GM06990 (cell line): ENCODE results near the gene HOXD8.

Source experiments
- DNase-seq: peaks from one replicate; pipeline ENCODE4 v3.0.0-alpha.2; 2011; ENCODE audit not compliant: insufficient read length; ENCODE audit errors: extremely low read depth
- H3K27me3 ChIP-seq: replicated peaks from 2 replicates; pipeline ENCODE4 v1.6.0; 2011; ENCODE audit warnings: low read length; ENCODE audit not compliant: control insufficient read depth, insufficient read depth
- H3K36me3 ChIP-seq: 2 replicates; pipeline ENCODE4 v1.5.1; 2011; ENCODE audit warnings: low read length; ENCODE audit not compliant: control insufficient read depth, insufficient read depth
- H3K4me3 ChIP-seq: replicated peaks from 2 replicates; pipeline ENCODE4 v1.5.1; 2011; ENCODE audit warnings: low read depth, mild to moderate bottlenecking, control low read depth, low read length
- TF ChIP-seq, protein P1 (sequence below): IDR thresholded peaks from 2 replicates; pipeline ENCODE4 v1.5.1; 2011; ENCODE audit warnings: low read length, control low read depth, mild to moderate bottlenecking, inconsistent platforms; ENCODE audit not compliant: insufficient read depth, poor library complexity, severe bottlenecking

HOXD8 gene

DNA sequence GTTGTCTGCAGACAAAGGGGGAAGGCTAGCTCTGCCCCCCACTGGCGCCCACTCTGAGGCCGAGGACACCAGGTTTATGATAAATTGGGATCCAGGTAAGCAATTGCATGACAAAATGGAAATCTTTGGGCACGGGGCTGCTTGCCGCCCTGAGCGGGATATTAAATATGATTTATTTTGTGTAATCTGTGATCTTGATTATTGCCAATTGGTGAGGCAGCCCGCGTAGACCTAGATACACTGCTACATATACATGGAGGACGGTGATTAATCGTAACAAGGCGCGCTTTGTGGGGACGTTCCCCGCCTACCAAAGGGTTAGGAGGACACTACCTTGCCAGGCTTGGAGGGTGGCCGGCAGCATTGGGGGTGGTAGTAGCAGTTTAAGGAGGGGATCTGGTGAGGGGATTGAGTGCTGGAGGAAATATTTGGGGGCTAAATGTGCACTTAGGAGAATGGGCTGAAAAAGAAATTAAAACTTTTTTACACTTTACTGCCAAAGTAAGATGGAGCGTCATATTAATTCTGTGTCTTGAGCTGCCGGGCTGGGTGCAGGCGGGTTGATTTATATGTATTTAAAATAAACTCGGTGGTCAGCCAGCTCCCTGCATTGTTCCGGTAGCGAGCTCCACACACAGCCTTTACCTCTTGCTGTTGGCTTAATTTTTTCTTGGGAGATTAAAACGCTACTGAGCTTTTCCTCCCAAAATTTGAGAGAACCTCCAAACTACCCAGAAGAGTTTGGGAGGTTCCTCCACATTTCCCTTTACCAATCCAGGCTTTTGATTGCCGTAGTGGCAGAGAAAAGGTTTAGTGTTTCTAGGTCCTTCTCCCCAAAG lies 31.7 kb downstream of the HOXD8 start:
- H3K27me3 ChIP-seq, result peaks cover 1% of the 10 kb centered on the region; the same call in 1 of the 2 replicates
- no peak overlapping the region for H3K4me3 ChIP-seq

DNA sequence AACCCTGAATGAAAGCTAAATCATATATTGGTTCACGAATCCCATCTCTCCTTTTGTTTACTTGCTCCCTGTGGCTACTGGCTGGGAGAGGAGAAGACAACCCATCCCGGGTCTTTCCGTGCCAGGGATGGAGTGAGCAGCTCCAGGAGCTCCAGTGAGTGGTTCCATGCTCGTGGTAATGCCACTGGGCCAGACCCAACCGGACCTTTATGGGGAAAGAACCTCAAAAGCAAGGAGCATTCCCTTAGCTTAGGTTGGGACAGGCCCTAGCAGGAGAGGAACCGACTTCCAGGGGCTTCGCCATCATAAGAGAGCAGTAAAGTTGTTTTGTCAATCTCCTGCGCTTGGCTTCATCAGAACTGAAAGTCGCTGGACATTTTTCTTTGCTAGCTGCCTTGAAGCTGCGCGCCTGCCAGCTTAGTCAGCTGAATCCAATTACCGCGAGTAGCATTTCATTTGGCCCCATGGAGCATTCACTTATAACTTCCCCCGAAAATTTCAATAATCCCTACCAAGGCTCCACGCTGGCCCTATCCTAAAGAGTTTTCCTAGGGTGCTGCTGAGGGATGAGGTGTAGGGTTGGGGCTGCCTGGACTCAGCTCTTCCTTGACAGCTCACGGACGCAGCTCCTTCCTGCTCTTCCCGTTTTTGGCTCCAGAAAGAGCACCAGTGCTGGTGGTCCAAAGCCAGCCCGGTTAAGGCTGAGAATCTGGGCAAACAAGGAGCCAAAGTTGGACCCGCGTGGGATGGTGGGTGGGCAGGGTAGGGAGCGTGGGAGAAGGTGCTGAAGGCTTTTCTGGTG lies 32.5 kb downstream of the HOXD8 start:
- TF ChIP-seq, protein P1, sequence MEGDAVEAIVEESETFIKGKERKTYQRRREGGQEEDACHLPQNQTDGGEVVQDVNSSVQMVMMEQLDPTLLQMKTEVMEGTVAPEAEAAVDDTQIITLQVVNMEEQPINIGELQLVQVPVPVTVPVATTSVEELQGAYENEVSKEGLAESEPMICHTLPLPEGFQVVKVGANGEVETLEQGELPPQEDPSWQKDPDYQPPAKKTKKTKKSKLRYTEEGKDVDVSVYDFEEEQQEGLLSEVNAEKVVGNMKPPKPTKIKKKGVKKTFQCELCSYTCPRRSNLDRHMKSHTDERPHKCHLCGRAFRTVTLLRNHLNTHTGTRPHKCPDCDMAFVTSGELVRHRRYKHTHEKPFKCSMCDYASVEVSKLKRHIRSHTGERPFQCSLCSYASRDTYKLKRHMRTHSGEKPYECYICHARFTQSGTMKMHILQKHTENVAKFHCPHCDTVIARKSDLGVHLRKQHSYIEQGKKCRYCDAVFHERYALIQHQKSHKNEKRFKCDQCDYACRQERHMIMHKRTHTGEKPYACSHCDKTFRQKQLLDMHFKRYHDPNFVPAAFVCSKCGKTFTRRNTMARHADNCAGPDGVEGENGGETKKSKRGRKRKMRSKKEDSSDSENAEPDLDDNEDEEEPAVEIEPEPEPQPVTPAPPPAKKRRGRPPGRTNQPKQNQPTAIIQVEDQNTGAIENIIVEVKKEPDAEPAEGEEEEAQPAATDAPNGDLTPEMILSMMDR, result no peak
- H3K27me3 ChIP-seq, result peaks cover 1% of the 10 kb centered on the region; the same call in 1 of the 2 replicates
- no peak overlapping the region for H3K4me3 ChIP-seq

More for the DNA sequence above, 31.7 kb downstream of the HOXD8 start:
- no peaks in the 10 kb centered on the region for H3K36me3 ChIP-seq
- TF ChIP-seq, protein P1, result no peak
- no peak for DNase-seq

DNA sequence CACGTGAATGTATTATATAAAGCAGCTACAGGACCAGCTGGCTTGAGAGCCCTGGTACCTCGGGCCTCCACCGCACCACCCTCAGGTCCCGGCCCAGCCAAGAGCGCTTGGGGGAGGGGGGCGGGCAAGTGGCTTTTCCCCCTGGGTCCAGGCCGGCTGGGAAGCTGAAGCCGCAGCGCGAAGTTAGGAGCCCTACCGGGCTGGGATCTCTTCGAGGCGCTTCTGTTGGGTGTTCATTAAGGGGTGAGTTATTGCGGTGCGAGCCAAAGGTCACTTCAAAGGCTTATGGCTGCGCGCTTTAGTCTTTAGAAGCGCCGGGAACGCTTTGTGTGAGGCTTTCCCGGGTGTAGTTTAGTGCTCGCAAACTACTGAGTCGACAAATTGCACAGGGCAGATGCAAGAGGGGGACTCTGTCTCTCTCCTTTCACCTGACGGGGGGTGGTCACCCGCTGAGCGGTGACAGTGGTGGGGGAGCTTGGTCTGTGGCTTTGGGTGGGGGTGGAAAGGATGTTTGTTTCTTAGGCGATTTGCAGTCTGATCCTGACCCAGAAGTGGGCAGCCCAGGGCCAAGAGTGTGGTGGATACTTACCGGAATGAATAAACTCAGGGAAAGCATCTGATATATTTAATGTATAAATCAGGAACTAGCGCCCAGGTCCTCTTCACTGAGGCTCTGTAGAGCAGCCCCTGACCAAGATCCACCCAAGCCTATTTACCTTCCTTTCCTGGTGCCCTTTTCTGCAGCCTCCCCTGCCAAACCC lies 33.6 kb downstream of the HOXD8 start:
- no peak for DNase-seq
- TF ChIP-seq, protein P1, result no peak
- peaks cover 1% of the 10 kb centered on the region; the same call in 1 of the 2 replicates for H3K27me3 ChIP-seq
- H3K36me3 ChIP-seq, result no peaks in the 10 kb centered on the region
- H3K4me3 ChIP-seq, result no peak overlapping the region

More for the DNA sequence above, 32.5 kb downstream of the HOXD8 start:
- H3K36me3 ChIP-seq, result no peaks in the 10 kb centered on the region
- DNase-seq, result no peak

GRCh38 chr2:176163672-176164056 lies 34.2 kb downstream of the HOXD8 start:
- H3K27me3 ChIP-seq, result peaks cover 1% of the 10 kb centered on the region; the same call in 1 of the 2 replicates
- DNase-seq, result no peak
- H3K4me3 ChIP-seq, result no peak overlapping the region
- TF ChIP-seq, protein P1, result no peak
- H3K36me3 ChIP-seq, result no peaks in the 10 kb centered on the region

GRCh38 chr2:176164201-176164600 lies 34.7 kb downstream of the HOXD8 start:
- Histone ChIP-seq H3K27me3 (peaks cover 1% of the 10 kb centered on the region; the same call in 1 of the 2 replicates), H3K36me3 (no peaks in the 10 kb centered on the region), H3K4me3 (no peak overlapping the region)
- DNase-seq, result no peak
- TF ChIP-seq, protein P1, result no peak
